H1 (cell line): ENCODE data around the gene TSSK6. TPM values are rescaled to one million over a fixed set of nuclear protein-coding genes. Genes with fewer than 3 reads are reported as not detected.

ENCODE experiments used
- CTCF ChIA-PET: fragments of 300-600 bp; sonication (Branson Sonifier 250); formaldehyde crosslinking; loops from one replicate; lab custom pipeline; 2021; ENCODE audit not compliant: partially characterized antibody; lab: Charles Lee
- POLR2A ChIA-PET: fragments of 300-600 bp; sonication (Branson Sonifier 250); formaldehyde crosslinking; loops from one replicate; lab custom pipeline; 2021; ENCODE audit warnings: inconsistent platforms; ENCODE audit not compliant: partially characterized antibody; lab: Charles Lee
- DNase-seq, 2 experiments: peaks; one replicate each; pipeline versions ENCODE4 v3.0.0 to v3.0.0-alpha.2; 2010 to 2022; ENCODE audit warnings: low spot score in 2 of 2, low read depth in 1 of 2, mixed read lengths in 1 of 2
- FAIRE-seq: peaks from 2 replicates; lab custom pipeline; 2011; peaks lifted over from hg19 to GRCh38; lab: Jason Lieb, UNC
- H2AFZ ChIP-seq: 2 replicates; pipeline ENCODE4 v1.8.1; 2012; ENCODE audit warnings: low read length, inconsistent platforms
- H2AK5ac ChIP-seq: 2 replicates; pipeline ENCODE4 v1.6.1; 2013; ENCODE audit warnings: low read depth, low read length
- H2BK120ac ChIP-seq: replicated peaks from 2 replicates; pipeline ENCODE3; 2013; ENCODE audit warnings: low read depth, low read length, inconsistent platforms
- H2BK12ac ChIP-seq: 2 replicates; pipeline ENCODE4 v1.6.1; 2013; ENCODE audit warnings: low read depth, low read length
- H2BK15ac ChIP-seq: 2 replicates; pipeline ENCODE4 v1.6.1; 2013; ENCODE audit warnings: low read length
- H2BK20ac ChIP-seq: 2 replicates; pipeline ENCODE4 v1.6.1; 2013; ENCODE audit warnings: low read length
- H2BK5ac ChIP-seq: 2 replicates; pipeline ENCODE4 v1.6.1; 2013; ENCODE audit warnings: low read depth, low read length
- H3K14ac ChIP-seq: 2 replicates; pipeline ENCODE4 v1.6.1; 2013; ENCODE audit warnings: inconsistent platforms; ENCODE audit not compliant: insufficient read length
- H3K18ac ChIP-seq: 2 replicates; pipeline ENCODE4 v1.6.1; 2013; ENCODE audit warnings: low read length; ENCODE audit errors: extremely low read depth
- H3K23ac ChIP-seq: 2 replicates; pipeline ENCODE4 v1.6.1; 2013; ENCODE audit warnings: inconsistent platforms; ENCODE audit not compliant: insufficient read length
- H3K23me2 ChIP-seq: 2 replicates; pipeline ENCODE4 v1.6.1; 2013; ENCODE audit warnings: low read depth, low read length
- H3K27ac ChIP-seq: 2 replicates; pipeline ENCODE4 v1.6.1; 2011; ENCODE audit warnings: low read depth, low read length, inconsistent platforms
- H3K27me3 ChIP-seq, 4 experiments: replicated peaks in 1 of 4; 1 replicate in 1 of 4; 2 replicates in 3 of 4; pipeline versions ENCODE4 v1.6.1 to v1.8.1; 2011 to 2013; ENCODE audit warnings: low read length in 3 of 4, mild to moderate bottlenecking in 3 of 4, inconsistent platforms in 2 of 4, mixed read lengths in 2 of 4, moderate library complexity in 1 of 4; ENCODE audit not compliant: control insufficient read depth in 3 of 4, insufficient read depth in 3 of 4; ENCODE audit errors: extremely low read depth in 1 of 4
- H3K36me3 ChIP-seq, 4 experiments: 2 replicates each; pipeline versions ENCODE4 v1.6.1 to v1.8.1; 2011 to 2013; ENCODE audit warnings: mild to moderate bottlenecking in 4 of 4, low read length in 3 of 4, moderate library complexity in 2 of 4, control low read depth in 1 of 4, inconsistent platforms in 1 of 4; ENCODE audit not compliant: insufficient read depth in 4 of 4, control insufficient read depth in 2 of 4
- H3K4ac ChIP-seq: replicated peaks from 2 replicates; pipeline ENCODE3; 2013; ENCODE audit warnings: low read length, low read depth, mixed read lengths, inconsistent platforms; ENCODE audit not compliant: insufficient read length
- H3K4me1 ChIP-seq, 4 experiments: replicated peaks in 1 of 4; 1 replicate in 1 of 4; 2 replicates in 3 of 4; pipeline versions ENCODE4 v1.6.1 to v1.8.1; 2011 to 2013; ENCODE audit warnings: low read length in 3 of 4, inconsistent platforms in 2 of 4, mixed read lengths in 1 of 4; ENCODE audit not compliant: insufficient read depth in 4 of 4, control insufficient read depth in 3 of 4
- H3K4me2 ChIP-seq, 2 experiments: 2 replicates each; pipeline versions ENCODE4 v1.6.1 to v1.8.1; 2011 to 2013; ENCODE audit warnings: low read depth in 2 of 2, low read length in 2 of 2, control low read depth in 1 of 2, inconsistent platforms in 1 of 2, mild to moderate bottlenecking in 1 of 2; ENCODE audit not compliant: insufficient read depth in 1 of 2
- H3K4me3 ChIP-seq, 4 experiments: fragments of 200-600, 300-600 bp in 1 of 4; sonication (generic), shearing (Covaris generic), sonication (Bioruptor Twin) in 1 of 4; 2 replicates each; pipeline versions ENCODE4 v1.5.1 to v1.8.1; 2011 to 2016; ENCODE audit warnings: low read length in 4 of 4, low read depth in 3 of 4, control low read depth in 2 of 4, inconsistent platforms in 2 of 4, mild to moderate bottlenecking in 2 of 4, mixed read lengths in 1 of 4, moderate library complexity in 1 of 4; ENCODE audit not compliant: insufficient read depth in 2 of 4; ENCODE audit errors: extremely low read depth in 1 of 4
- H3K56ac ChIP-seq: replicated peaks from 2 replicates; pipeline ENCODE3; 2013; ENCODE audit warnings: low read depth, mild to moderate bottlenecking, mixed read lengths, low read length, inconsistent platforms; ENCODE audit not compliant: insufficient read length
- H3K79me1 ChIP-seq: 2 replicates; pipeline ENCODE4 v1.6.1; 2013; ENCODE audit warnings: low read depth, low read length, control low read depth
- H3K79me2 ChIP-seq, 2 experiments: 2 replicates each; pipeline versions ENCODE4 v1.6.1 to v1.8.1; 2012 to 2013; ENCODE audit warnings: low read length in 2 of 2, mild to moderate bottlenecking in 2 of 2, inconsistent platforms in 1 of 2; ENCODE audit not compliant: insufficient read depth in 2 of 2, control insufficient read depth in 1 of 2
- H3K9ac ChIP-seq, 4 experiments: replicated peaks in 1 of 4; 1 replicate in 1 of 4; 2 replicates in 3 of 4; pipeline versions ENCODE4 v1.6.1 to v1.8.1; 2011 to 2013; ENCODE audit warnings: low read depth in 3 of 4, low read length in 3 of 4, control low read depth in 2 of 4, mild to moderate bottlenecking in 2 of 4, moderate library complexity in 2 of 4, inconsistent platforms in 1 of 4; ENCODE audit errors: extremely low read depth in 1 of 4
- H3K9me3 ChIP-seq, 2 experiments: 2 replicates each; pipeline versions ENCODE4 v1.6.1 to v1.8.1; 2012 to 2013; ENCODE audit warnings: mild to moderate bottlenecking in 2 of 2, moderate library complexity in 2 of 2, control low read depth in 1 of 2, inconsistent platforms in 1 of 2, low read depth in 1 of 2, low read length in 1 of 2, mixed read lengths in 1 of 2; ENCODE audit not compliant: insufficient read depth in 2 of 2
- H4K20me1 ChIP-seq, 2 experiments: replicated peaks in 1 of 2; 2 replicates each; pipeline versions ENCODE3 to v1.8.1; 2011 to 2013; ENCODE audit warnings: inconsistent platforms in 2 of 2, low read length in 2 of 2, mild to moderate bottlenecking in 1 of 2; ENCODE audit not compliant: insufficient read depth in 2 of 2, control insufficient read depth in 1 of 2
- H4K5ac ChIP-seq: 2 replicates; pipeline ENCODE4 v1.6.1; 2013; ENCODE audit warnings: low read length, low read depth, mixed read lengths, inconsistent platforms; ENCODE audit not compliant: insufficient read length
- H4K8ac ChIP-seq: 2 replicates; pipeline ENCODE4 v1.8.0; 2013; ENCODE audit warnings: mild to moderate bottlenecking, moderate library complexity, low read length, inconsistent platforms; ENCODE audit not compliant: insufficient read depth; ENCODE audit errors: extremely low read depth
- H4K91ac ChIP-seq: replicated peaks from 2 replicates; pipeline ENCODE3; 2013; ENCODE audit warnings: low read length, mixed read lengths, inconsistent platforms; ENCODE audit not compliant: insufficient read length
- BCL11A ChIP-seq, 2 experiments: IDR thresholded peaks; one replicate each; pipeline ENCODE4 v1.6.1; 2011; ENCODE audit warnings: low read depth in 2 of 2, low read length in 2 of 2, mild to moderate bottlenecking in 2 of 2
- CBX5 ChIP-seq: fragments of 300-800, 300-1000 bp; sonication (generic); IDR thresholded peaks from 2 replicates; pipeline ENCODE4 v1.7.1; 2016; ENCODE audit warnings: antibody characterized with exemption, low read length, low read depth
- CHD2 ChIP-seq: IDR thresholded peaks from 2 replicates; pipeline ENCODE4 v1.6.1; 2012; ENCODE audit warnings: low read length, improper control_type of control experiment
- CTBP2 ChIP-seq: IDR thresholded peaks from 2 replicates; pipeline ENCODE4 v1.7.0; 2011; ENCODE audit warnings: borderline replicate concordance, mild to moderate bottlenecking, moderate library complexity, mixed read lengths, low read length; ENCODE audit not compliant: insufficient read depth, insufficient read length
- MAX ChIP-seq: IDR thresholded peaks from 2 replicates; pipeline ENCODE4 v1.6.1; 2012; ENCODE audit warnings: inconsistent platforms
- NANOG ChIP-seq: IDR thresholded peaks from 2 replicates; pipeline ENCODE4 v1.6.1; 2011; ENCODE audit warnings: low read length, low read depth, mild to moderate bottlenecking, inconsistent platforms; ENCODE audit not compliant: insufficient read depth, poor library complexity, severe bottlenecking
- POLR2A ChIP-seq, 2 experiments: IDR thresholded peaks; 1 replicate in 1 of 2; 2 replicates in 1 of 2; pipeline ENCODE4 v1.6.1; 2011; ENCODE audit warnings: low read depth in 2 of 2, low read length in 2 of 2, mild to moderate bottlenecking in 2 of 2; ENCODE audit errors: control extremely low read depth in 1 of 2
- RAD21 ChIP-seq, 2 experiments: IDR thresholded peaks in 1 of 2; conservative IDR thresholded peaks in 1 of 2; 2 replicates each; pipeline ENCODE4 v1.6.1; 2011; ENCODE audit warnings: low read depth in 2 of 2, low read length in 2 of 2, improper control_type of control experiment in 1 of 2, inconsistent platforms in 1 of 2, mild to moderate bottlenecking in 1 of 2, moderate library complexity in 1 of 2
- SP1 ChIP-seq: IDR thresholded peaks from 2 replicates; pipeline ENCODE4 v1.6.1; 2011; ENCODE audit warnings: low read depth, low read length
- SP2 ChIP-seq: IDR thresholded peaks from 2 replicates; pipeline ENCODE4 v1.6.1; 2012; ENCODE audit warnings: mild to moderate bottlenecking, low read length, inconsistent platforms
- SRF ChIP-seq: IDR thresholded peaks from 2 replicates; pipeline ENCODE4 v1.6.1; 2011; ENCODE audit warnings: mild to moderate bottlenecking, low read depth, low read length, moderate library complexity
- SUZ12 ChIP-seq: fragments of 200-600 bp; sonication (generic); IDR thresholded peaks from 2 replicates; pipeline ENCODE4 v1.6.1; 2012; ENCODE audit warnings: mild to moderate bottlenecking, inconsistent platforms, low read length, moderate library complexity, mixed read lengths
- TBP ChIP-seq: IDR thresholded peaks from 2 replicates; pipeline ENCODE4 v1.6.1; 2011; ENCODE audit warnings: low read depth, low read length, improper control_type of control experiment
- TEAD4 ChIP-seq: IDR thresholded peaks from 2 replicates; pipeline ENCODE4 v1.6.1; 2012; ENCODE audit warnings: low read depth, low read length, inconsistent platforms, mixed read lengths
- YY1 ChIP-seq: IDR thresholded peaks from 2 replicates; pipeline ENCODE4 v1.6.1; 2011; ENCODE audit warnings: low read depth, mild to moderate bottlenecking, low read length
- WGBS, 2 experiments: shearing (Covaris generic) in 1 of 2; methylation state at CpG; one replicate each; pipeline versions ENCODE4 v1.1.6 to v1.1.7; 2013 to 2015; ENCODE audit warnings: low lambda C conversion rate in 2 of 2, mixed read lengths in 2 of 2, inconsistent platforms in 1 of 2, low coverage in 1 of 2, missing lambda C conversion rate in 1 of 2; ENCODE audit not compliant: insufficient replicate concordance in 2 of 2, insufficient coverage in 1 of 2, insufficient read length in 1 of 2; ENCODE audit errors: extremely low coverage in 1 of 2, missing lambda C conversion rate in 1 of 2; 5-methylcytosine and 5-hydroxymethylcytosine counted together
- polyA plus RNA-seq, 7 experiments: library from polyadenylated mRNA; depleted of rRNA in 3 of 7; stranded (reverse) in 5 of 7; unstranded in 2 of 7; fragments of >200 nt in 5 of 7; fragments of 200-250 nt in 2 of 7; gene quantifications; 1 replicate in 5 of 7; 2 replicates in 1 of 7; 4 replicates in 1 of 7; pipeline versions ENCODE4 v1.2.1 to v1.2.3, GENCODE V29; 2011 to 2013; ENCODE audit warnings: missing spikeins in 2 of 7, mixed read lengths in 2 of 7
- total RNA-seq: library from RNA; stranded (reverse); fragmentation: NEBNext Ultra II Directional; extraction: Animal tissue kit (Norgen Biotek cat#: 25700); gene quantifications from 2 replicates; pipeline ENCODE4 v1.2.1, GENCODE V29; 2021

Gene TSSK6
- total and polyA plus RNA-seq, 2 of the 8 experiments (the other 6 are each of a cell fraction or from before 2014, with no cell fraction given) = 3.6 to 7.8 TPM

- no peaks in the 10 kb centered on the region for H3K36me3 ChIP-seq
- H3K23me2 ChIP-seq = no peaks in the 10 kb centered on the region
- DNase-seq (peak in 1 of 2 experiments; percentile 92), FAIRE-seq (no peak)
- H2BK120ac ChIP-seq = no peak overlapping the region
- POLR2A ChIA-PET = interaction anchor here (1.2 to 2.2 kb wide), 5 partner anchors 17 to 91 kb away, joined by 3 to 11 read pairs (median 6); partner anchors contain the start of gene YJEFN3
- H3K14ac ChIP-seq = no peak overlapping the region
- H2AFZ ChIP-seq = no peak overlapping the region
- H3K56ac ChIP-seq = no peak overlapping the region
- H4K20me1 ChIP-seq = no peaks in the 10 kb centered on the region
- no peak overlapping the region for H3K9ac ChIP-seq
- no peak overlapping the region for H2AK5ac ChIP-seq
- H3K79me1 ChIP-seq = 0 out of 2 replicates have a peak, but pooled peaks cover 2% of the 10 kb centered on the region
- no peak overlapping the region for H3K4me2 ChIP-seq
- H3K27me3 ChIP-seq = no peaks in the 10 kb centered on the region; a peak in 1 of 7 replicates
- no peaks in the 10 kb centered on the region; a peak in 3 of 7 replicates for H3K4me1 ChIP-seq
- CTCF ChIA-PET = interaction anchor here (0.6 to 15.7 kb wide), 23 partner anchors 9 to 949 kb away, joined by 3 to 223 read pairs (median 6); partner anchors contain the start of genes CILP2, GMIP and YJEFN3
- no peak overlapping the region for H3K27ac ChIP-seq
- 62% methylated on average over 5 of the region's 6 CpGs; no CpG with 5 or more reads in 1 of the 2 experiments for WGBS, 2 experiments
- H2BK5ac ChIP-seq = no peak overlapping the region
- no peaks in the 10 kb centered on the region for H3K79me2 ChIP-seq
- no peak overlapping the region for H3K4me3 ChIP-seq
- no peak overlapping the region for H4K91ac ChIP-seq
- H2BK20ac ChIP-seq = no peak overlapping the region
- no peak overlapping the region for H3K23ac ChIP-seq
- H2BK12ac ChIP-seq = no peak overlapping the region
- no peaks in the 10 kb centered on the region for H3K9me3 ChIP-seq
- no peak overlapping the region for H4K8ac ChIP-seq
- H2BK15ac ChIP-seq = no peak overlapping the region
- H3K4ac ChIP-seq = no peak overlapping the region
- no peak overlapping the region for H4K5ac ChIP-seq
- no peak overlapping the region for H3K18ac ChIP-seq
- TF ChIP-seq CBX5 (no peak), TEAD4 (no peak), SRF (no peak), RAD21 (IDR thresholded peaks at IDR 0.05 in 1 of 2, conservative IDR thresholded peaks at IDR 0.05 in 1 of 2; ENCODE audit: low read depth in 2 of 2, low read length in 2 of 2) (peak; percentile 65 to 80), NANOG (no peak), SP2 (no peak), CTBP2 (no peak), SP1 (no peak), SUZ12 (no peak), BCL11A (IDR thresholded peaks at IDR 0.05; ENCODE audit: low read depth in 2 of 2, low read length in 2 of 2) (no peak), TBP (no peak), CHD2 (no peak), POLR2A (IDR thresholded peaks at IDR 0.05; ENCODE audit: control extremely low read depth in 1 of 2, low read depth in 2 of 2, low read length in 2 of 2) (no peak), YY1 (no peak), MAX (peak; percentile 52)
Measured at GRCh38 chr19:19552798-19553197, 37.5 kb upstream of the TSSK6 start.
